DMS114 treated with DMSO at 0.1 percent for 48 hours (cell line): ENCODE results near the gene TMEM201.
"Not testable (repeated sequence)": the region's sequence is repeated elsewhere in the genome, so short reads cannot be mapped to it uniquely, and the experiment has no call there.

ENCODE experiments used
- DNase-seq: peaks from one replicate; lab custom pipeline; 2025; ENCODE audit not compliant: unreplicated experiment; lab: John Stamatoyannopoulos, UW

The TMEM201 gene

DNA sequence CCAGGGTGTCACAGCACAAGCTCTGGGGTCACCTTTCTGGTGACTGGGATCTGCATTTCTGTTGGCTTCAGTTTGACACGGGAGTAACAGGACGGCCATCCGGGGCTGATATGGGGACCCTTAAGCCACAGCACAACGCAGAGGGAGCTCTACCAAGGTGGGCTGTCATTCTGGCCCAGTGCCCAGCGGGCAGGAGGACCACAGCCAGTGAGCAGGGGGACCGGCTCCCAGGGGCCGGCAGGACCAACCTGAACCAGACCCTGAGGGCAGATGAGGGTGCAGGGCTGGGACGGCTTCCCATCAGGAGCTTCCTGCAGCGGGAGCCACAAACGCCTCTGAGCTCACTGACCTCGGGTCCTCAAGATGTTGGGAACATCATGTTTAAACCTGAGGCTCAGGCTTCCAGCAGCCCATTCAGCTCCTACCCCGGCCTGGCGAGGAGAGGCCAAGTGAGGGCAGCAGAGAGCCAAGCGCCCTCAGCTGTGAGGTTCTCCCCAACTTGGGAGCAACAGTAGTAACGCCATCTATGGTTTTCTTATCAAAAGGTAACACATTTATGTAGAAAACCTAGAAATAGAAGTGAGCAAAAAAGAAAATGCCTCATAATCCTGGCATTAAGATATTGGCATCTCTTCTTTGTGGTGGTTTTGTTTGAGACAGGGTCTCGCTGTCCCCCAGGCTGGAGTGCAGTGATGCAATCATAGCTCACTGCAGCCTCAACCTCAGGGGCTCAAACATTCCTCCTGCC lies 26.8 kb downstream of the TMEM201 start:
- no peak for DNase-seq

DNA sequence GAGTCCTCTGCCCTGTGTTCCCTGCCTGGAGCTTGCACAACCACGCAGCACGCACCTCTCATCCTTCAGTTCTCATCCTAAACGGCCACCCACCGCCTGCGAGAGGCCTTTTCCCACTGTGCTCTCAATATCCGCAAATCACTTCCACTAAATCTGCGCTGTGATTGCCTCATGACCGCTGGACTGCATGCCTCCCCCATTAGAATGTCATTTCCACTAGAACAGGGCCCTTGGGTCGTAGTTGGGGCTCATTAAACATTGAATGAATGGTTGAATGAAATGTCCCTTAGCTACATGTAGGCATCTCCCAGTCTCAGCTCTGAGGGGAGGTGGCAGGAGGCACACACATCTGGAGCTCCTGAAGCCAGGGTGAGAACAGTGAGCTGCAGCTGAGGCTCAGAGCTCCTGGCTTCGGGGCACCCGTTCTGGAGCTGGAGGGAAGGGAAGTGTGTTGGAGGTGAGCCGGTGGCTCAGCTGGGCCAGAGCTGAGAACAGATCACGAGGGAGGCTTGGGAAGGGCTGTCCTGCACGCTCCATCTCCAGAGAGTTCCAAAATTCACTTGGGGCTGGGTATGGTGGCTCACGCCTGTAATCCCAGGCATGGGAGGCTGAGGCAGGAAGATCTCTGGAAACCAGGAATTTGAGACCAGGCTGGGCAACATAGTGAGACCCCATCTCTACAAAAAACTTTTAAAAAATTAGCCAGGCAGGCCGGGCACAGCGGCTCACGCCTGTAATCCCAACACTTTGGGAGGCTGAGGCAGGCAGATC lies 30.4 kb downstream of the TMEM201 start:
- no peak for DNase-seq

DNA sequence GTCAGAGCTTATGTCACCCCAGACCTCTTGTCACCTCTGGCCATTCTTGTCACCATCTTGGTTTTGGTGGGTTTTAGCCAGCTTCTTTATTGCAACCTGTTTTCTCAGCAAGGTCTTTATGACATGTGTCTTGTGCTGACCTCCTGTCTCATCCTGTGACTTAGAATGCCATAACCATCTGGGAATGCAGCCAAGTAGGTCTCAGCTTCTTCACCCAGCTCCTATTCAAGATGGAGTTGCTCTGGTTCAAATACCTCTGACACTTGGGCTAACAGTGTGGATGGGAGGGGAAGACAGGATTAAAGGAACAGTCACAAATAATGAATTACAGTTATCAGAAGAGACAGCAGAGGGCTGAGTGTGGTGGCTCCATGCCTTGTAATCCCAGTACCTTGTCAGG lies 32.3 kb downstream of the TMEM201 start:
- no peak for DNase-seq

DNA sequence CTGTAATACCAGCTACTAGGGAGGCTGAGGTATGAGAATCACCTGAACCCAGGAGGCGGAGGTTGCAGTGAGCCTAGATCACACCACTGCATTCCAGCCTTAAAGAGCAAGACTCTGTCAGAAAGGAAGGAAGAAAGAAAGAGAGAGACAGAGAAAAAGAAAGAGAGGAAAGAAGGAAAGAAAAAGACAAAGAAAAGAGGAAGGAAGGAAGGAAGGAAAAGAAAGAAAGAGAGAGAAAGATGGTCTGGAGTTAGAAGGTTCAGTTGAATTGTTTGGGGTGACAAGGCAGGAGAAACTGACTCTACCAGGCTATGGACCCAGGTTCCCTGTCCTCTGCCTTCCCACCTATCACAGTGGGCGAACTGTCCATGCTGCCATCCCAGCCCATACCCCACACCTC lies 35.4 kb downstream of the TMEM201 start:
- no peak for DNase-seq

DNA sequence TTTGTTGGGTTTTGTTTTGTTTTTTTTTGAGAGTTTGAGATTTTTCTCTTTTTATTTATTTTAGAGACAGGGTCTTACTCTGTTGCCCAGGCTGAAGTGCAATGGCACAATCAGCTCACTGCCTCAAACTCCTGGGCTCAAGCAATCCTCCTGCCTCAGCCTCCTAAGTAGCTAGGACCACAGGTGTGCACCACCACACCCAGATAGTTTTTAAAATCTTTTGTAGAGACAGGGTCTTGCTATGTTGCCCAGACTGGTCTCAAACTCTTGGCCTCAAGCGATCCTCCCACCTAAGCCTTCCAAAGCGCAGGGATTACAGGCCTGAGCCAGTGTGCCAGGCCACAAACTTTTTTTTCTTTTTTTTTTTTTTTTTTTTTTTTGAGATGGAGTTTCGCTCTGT lies 36.3 kb downstream of the TMEM201 start:
- not testable (repeated sequence) for DNase-seq

DNA sequence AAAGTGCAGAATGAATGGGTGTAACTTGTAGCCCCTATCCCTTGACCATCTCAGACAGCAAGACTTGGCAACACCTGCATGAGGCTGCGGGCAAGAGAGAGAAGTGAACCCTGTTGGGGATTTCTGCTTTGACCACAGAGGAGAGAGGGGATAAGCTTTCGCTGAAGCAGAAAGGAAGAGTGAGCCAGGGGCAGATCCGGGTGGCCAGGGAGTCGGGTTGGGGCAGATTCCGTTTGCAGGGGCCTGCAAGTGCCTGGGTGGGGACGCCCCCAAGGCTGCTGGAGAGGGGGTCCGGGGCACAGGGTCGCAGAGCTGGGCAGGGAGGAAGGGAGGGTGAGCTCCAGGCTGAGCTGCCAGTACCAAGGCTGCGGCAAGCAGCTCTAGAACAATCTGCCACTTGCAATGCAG lies 37.5 kb downstream of the TMEM201 start:
- DNase-seq, result no peak

DNA sequence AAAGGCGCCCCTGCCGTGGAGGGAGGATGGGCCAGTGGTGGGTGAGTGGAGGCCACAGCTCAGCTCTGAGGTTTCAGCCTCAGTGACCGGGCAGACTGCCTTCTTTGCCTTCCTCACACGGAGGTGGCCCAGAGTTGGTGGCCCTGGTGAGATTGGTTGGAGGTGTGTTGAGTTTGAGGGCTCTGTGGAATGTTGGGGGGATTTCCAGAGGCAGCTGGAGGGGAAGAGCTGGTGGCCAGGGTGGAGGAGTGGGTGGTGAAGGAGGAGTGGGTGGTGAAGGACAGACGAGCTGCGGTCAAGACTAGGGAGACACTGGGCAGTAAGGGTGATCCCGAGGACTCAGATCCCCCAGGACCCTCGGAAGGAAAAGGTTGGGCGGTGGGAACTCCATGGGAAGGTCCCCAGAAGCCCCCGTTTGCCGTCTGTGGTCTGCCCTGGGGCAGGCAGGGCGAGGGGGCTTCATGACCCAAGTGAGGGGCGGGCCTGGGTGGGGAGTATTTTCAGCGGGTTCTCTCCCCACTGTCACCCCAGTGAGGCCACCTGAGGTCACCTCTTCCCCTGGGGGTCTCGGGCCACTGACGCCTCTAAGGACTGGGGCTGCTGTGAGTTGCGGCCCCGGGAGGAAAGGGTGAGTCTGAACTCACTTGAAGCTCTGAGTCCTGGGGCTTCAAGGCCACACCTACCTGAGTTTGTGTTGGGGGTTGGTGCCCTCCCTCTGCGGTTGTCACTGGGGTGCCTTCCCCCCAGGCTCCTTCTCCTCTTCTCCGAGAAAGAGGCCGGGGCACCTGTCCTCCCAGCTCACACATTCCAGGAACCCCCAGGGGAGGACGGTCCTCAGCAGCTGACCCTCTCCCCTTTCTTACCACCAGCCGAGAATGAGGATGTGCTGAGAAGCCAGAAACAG lies 40.1 kb downstream of the TMEM201 start:
- DNase-seq, result no peak

DNA sequence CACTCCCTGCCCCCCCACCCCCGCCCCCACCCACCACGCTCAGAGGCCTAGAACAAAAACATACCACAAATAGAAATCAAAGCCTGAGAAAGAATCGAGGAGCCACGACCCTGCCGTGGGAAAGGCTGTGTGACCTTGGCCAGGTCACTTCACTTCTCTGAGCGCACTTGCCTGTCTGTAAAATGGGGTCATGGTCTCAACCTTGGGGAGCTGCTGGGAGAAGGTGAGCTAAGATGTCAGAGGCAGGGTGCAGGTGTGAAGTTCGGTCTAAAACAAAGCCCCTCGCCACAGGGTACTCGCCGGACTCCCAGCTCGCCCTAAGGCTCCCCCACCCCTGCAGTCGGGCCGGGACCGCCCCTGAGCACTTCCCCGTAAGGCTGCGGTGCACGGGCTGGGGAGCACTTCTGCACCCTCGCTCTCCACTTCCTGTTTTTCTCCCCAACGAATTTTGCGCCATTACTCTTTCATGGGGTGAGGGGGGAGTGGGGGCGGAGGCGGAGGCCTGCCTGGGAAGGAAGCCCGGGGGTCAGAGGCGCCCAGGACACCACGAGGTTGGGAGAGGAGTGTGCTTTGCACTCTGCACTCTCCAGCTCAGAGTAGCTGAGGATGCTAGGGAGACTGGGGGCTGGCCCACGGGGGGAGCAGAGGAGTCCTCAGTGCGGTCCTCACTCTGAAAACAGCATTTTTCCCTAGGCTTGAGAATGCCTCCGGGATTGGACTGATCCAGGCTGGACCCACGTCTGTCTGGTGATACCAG lies 40.9 kb downstream of the TMEM201 start:
- no peak for DNase-seq

DNA sequence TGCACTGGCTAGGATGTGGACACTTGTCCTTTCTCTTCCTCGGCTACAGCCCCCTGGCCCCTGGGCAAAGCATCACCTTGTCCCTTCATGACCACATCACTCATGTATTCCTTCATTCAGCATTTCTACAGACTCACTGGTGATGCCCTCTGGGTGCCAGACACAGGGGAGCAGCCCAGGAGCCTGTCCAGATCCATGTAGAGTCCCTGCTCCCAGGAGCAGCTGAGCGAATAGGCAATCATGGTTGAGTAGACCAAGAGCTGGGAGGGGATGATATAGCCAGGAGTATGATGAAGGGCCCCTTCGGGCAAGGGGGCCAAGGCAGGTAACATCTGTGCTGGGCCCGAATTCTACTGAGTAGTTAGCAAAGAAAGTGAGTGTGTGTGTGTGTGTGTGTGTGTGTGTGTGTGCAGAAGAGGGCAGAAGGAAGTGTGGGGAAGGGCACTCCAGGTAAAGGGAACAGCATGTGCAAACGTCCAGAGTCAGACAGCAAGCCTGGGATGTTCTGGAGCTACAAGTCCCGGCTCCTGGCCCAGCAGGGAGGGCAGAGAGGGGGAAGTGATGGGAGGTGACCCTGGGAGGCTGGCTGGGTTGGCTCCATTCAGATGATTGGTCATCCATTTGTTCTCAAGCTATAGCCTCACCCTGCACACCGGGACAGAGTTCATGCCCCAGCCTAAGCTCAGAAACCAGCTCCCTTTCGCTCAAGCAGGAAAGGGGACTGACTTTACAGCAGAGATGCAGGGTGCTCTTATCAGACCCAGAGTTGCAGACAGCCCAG lies 41.8 kb downstream of the TMEM201 start:
- DNase-seq, result no peak

DNA sequence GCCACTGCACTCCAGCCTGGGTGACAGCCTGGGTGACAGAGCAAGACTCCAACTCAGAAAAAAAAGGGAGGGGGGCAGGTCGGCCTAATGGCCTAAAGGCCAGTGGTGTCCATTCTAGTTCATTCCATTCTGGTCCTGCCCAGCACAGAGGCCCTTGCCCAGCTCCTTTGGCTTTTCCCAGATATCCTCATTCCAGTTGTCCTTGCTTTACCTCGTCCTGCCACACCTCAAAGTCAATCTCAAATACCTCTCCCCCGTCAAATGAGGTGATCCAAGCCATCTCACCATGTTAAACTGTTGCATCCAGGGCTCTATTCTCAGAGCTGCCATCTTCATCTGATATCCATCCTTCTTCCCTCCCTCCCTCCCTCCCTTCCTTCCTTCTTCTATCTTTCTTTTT lies 42.9 kb downstream of the TMEM201 start:
- DNase-seq, result no peak

DNA sequence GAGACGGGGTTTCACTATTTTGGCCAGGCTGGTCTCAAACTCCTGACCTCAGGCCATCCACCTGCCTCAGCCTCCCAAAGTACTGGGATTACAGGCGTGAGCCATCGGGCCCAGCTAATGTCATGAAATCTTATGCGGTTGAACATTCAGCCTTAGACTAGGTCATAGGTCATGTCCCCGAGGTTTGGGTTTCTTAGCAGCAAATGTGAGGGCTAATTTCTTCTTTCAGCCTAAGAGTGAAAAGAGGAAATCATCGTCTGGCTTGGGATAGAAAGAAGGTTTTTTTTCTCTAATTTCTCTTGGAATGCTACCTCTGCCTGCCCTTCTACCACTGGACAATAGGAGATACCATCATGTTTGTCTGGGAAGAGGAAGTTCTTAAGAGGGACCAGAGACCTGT lies 44.8 kb downstream of the TMEM201 start:
- DNase-seq, result no peak

DNA sequence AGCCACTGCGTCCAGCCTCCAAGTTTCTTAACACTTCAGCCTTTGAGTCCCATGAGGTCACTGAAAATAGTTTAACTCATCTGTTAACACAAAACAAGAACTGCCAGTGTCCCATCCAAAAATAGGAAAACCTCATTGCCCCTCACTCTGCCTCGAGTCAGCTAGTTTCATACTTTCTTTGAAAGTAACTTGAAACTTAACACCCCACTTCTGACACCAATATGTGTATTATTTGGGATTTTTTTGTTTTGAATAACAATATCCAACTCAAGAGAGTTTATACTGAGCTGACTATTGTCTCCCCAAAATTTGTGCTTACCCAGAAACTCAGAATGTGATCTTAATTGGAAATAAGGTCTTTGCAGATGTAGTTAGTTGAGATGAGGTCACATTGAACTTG lies 45.9 kb downstream of the TMEM201 start:
- no peak for DNase-seq

DNA sequence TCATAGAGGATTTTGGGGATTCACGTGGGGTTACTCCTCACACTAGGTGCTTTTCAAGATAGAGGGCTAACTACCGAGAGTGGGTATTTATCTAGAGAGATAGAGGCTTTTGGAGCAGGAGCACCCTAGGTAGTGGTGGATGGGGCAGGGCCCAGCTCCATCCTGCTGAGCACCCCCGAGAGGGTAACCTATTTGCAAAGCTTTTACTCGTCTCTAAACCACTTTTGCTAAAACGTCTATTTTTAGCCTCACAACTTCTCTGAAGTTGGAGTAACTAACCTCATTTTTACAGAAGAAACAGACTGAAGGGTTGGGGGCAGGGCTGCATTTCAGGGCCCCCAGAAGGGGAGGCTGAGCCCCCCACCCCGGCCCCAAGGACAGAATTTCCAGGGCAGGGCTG lies 50.5 kb downstream of the TMEM201 start:
- DNase-seq, result no peak

DNA sequence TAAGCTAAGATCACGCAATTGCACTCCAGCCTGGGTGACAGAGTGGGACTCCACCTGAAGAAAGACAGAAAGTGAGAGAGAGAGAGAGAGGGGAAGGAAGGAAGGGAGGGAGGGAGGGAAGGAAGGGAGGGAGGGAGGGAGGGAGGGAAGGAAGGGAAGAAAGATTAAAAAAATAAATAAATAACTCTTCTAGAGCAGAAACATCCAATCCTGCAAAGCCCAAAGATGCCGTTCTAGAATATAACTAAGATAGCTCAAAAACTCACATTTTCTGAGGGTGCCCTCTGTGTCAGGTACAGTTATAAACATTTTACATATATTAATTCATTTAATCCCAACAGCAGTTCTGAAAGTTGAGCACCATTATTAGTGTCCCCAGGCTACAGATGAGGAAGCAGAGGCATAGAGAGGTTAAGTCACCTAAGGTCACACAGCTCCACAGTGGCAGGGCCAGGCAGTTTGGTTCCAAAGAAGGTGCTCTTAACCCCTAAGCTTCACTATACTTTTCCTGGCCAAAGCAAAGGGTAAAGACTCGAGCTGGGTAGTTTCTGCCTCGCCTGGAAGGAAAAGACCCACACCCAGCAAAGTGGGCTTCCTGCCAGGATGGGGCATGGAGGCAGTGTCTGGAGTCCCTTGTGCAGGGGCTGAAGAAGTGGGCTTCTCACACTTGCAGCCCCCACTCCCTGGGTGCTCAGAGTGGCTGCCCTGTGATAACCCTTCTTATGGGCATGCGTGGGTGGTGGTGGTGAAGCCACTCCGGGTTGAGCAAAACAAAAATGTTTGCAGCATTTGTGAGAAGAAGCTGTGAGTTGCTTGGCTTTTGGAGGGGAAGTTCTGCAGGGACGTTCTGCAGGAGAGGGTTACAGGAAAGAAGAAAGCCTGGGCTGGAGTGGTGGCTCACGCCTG lies 54.9 kb downstream of the TMEM201 start:
- no peak for DNase-seq

DNA sequence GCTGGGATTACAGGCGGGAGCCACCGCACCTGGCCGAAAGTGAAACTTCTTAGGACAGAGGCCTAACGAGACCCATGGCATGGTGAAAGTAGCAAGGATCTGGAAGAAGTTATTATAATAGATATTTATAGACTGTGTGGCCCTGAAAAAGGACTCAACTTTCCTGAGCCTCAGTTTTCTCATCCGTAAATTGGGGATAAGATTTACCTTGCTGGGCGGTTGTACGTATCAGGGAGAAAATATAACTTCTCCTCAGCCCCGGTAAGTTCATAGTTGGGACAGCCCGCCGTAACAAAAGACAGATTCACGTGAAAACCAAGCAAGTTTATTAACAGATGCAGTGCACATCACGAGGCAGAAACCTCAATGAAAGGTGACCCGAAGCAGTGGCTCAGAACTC lies 57.3 kb downstream of the TMEM201 start:
- DNase-seq, result no peak

DNA sequence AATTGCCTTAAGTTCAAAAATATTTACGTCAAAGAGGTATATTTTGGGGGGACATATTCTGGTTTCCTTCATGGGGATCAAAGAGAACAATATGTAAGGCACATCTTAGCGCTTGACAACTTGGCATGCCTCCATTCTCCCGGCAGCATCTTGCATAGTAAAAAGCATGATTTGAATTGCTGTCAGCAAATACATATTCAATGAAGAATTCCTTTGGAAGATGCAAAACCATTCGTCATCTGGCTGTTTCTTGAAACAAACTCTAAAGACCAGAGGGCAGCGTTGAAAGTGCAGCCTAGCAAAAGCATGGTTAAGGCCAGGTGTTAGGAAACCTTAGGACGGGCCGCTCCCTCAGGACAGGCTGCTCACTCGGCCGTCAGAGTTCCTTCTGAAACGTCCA lies 59.5 kb downstream of the TMEM201 start:
- no peak for DNase-seq

DNA sequence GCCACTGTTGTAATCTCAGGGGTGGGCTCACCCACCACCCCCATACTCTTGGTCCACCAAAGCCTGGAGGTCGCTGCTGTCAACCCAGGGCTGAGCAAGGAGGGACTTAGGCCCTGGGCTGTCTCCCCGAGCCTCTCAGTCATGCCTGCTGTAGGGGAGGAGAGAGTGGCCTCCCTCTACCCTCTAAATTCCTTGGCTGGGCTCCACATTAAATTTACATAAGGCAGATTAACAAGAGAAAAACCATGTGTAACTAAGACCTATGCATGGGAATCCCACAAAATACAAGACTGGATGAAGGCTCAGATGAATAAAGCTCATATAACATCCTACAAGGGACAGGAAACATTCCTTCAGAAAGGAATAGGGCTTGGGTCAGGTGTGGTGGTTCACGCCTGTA lies 61.1 kb downstream of the TMEM201 start:
- DNase-seq, result no peak

DNA sequence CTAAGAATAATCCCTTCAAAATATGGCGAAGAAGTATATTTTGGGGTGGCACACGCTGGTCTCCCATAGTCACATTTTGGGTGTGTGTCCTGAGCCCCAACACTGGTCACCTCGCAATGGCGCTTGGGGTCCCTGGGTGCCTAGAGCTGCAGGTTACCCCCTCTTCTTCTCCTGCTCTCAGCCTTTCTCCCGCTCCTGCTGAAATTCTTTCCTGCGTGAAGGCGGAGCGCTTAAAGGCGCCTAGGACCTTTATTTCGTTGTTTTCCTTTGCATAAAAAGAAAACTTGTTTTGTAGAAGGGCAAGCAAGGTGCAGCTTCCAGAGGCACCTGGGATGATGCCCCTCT lies 62.5 kb downstream of the TMEM201 start:
- DNase-seq, result no peak
